Type B pancreatic cell (in vitro differentiated cells): ENCODE results near the gene TRIM24. TPM values are rescaled to one million over a fixed set of nuclear protein-coding genes. Genes with fewer than 3 reads are reported as not detected.

Source experiments
- DNase-seq: peaks from one replicate; pipeline ENCODE4 v3.0.0; 2021; ENCODE audit warnings: mixed read lengths; ENCODE audit not compliant: unreplicated experiment; ENCODE audit errors: extremely low spot score
- H3K27ac Mint-ChIP-seq: 2 replicates; pipeline ENCODE4 v1.8.0; 2021; ENCODE audit warnings: mild to moderate bottlenecking, mixed read lengths
- H3K27me3 Mint-ChIP-seq: 2 replicates; pipeline ENCODE4 v1.8.0; 2021; ENCODE audit warnings: mixed read lengths
- H3K36me3 Mint-ChIP-seq: 2 replicates; pipeline ENCODE4 v1.8.0; 2021; ENCODE audit warnings: mixed read lengths
- H3K4me1 Mint-ChIP-seq: one replicate; pipeline ENCODE4 v1.8.0; 2021; ENCODE audit warnings: mixed read lengths; ENCODE audit not compliant: unreplicated experiment
- H3K4me3 Mint-ChIP-seq: 2 replicates; pipeline ENCODE4 v1.8.0; 2021; ENCODE audit warnings: mild to moderate bottlenecking, mixed read lengths
- H3K9me3 Mint-ChIP-seq: 2 replicates; pipeline ENCODE4 v1.8.0; 2021; ENCODE audit warnings: mixed read lengths
- CTCF ChIP-seq: fragments of 200-600 bp; sonication (generic); conservative IDR thresholded peaks from 2 replicates; pipeline ENCODE4 v1.5.0; 2021; ENCODE audit warnings: antibody characterized with exemption, mild to moderate bottlenecking
- total RNA-seq: library from RNA; stranded (reverse); gene quantifications from 2 replicates; pipeline ENCODE4 v1.2.1, GENCODE V29; 2021; ENCODE audit warnings: low replicate concordance

TRIM24 gene
- total RNA-seq, 1 donor from 2014 or later: 66.8 TPM

- H3K4me1 Mint-ChIP-seq: no peaks in the 10 kb centered on the region
- peaks cover 19% of the 10 kb centered on the region for H3K9me3 Mint-ChIP-seq
- no peak overlapping the region for H3K4me3 Mint-ChIP-seq
- DNase-seq: no peak
- H3K27me3 Mint-ChIP-seq: no peaks in the 10 kb centered on the region
- no peak overlapping the region for H3K27ac Mint-ChIP-seq
- H3K36me3 Mint-ChIP-seq: peaks cover 88% of the 10 kb centered on the region
- TF ChIP-seq CTCF: no peak
Measured at GRCh38 chr7:138553805-138554204, 93.7 kb downstream of the TRIM24 start.

GRCh38 chr7:138554674-138555073, 94.6 kb downstream of the TRIM24 start:
- Mint-ChIP-seq H3K27ac (no peak overlapping the region), H3K9me3 (peaks cover 19% of the 10 kb centered on the region), H3K4me3 (no peak overlapping the region), H3K36me3 (peaks cover 88% of the 10 kb centered on the region), H3K27me3 (no peaks in the 10 kb centered on the region), H3K4me1 (no peaks in the 10 kb centered on the region)
- no peak for DNase-seq
- no peak for TF ChIP-seq CTCF

- Mint-ChIP-seq H3K9me3 (peaks cover 19% of the 10 kb centered on the region), H3K27me3 (no peaks in the 10 kb centered on the region)
- TF ChIP-seq CTCF: no peak
Measured at GRCh38 chr7:138555684-138556083, 95.6 kb downstream of the TRIM24 start.

GRCh38 chr7:138556771-138557484, 96.9 kb downstream of the TRIM24 start:
- Mint-ChIP-seq H3K9me3 (peaks cover 22% of the 10 kb centered on the region), H3K27ac (peak overlapping the region; percentile 11), H3K36me3 (peaks cover 90% of the 10 kb centered on the region), H3K4me3 (no peak overlapping the region), H3K4me1 (no peaks in the 10 kb centered on the region), H3K27me3 (no peaks in the 10 kb centered on the region)
- TF ChIP-seq CTCF: no peak
- no peak for DNase-seq

More at GRCh38 chr7:138555684-138556083, 95.6 kb downstream of the TRIM24 start:
- no peak overlapping the region for H3K4me3 Mint-ChIP-seq
- H3K4me1 Mint-ChIP-seq: no peaks in the 10 kb centered on the region
- no peak overlapping the region for H3K27ac Mint-ChIP-seq
- no peak for DNase-seq
- peaks cover 89% of the 10 kb centered on the region for H3K36me3 Mint-ChIP-seq

- DNase-seq: no peak
- Mint-ChIP-seq H3K27me3 (no peaks in the 10 kb centered on the region), H3K4me1 (peaks cover 3% of the 10 kb centered on the region), H3K36me3 (peaks cover 87% of the 10 kb centered on the region), H3K4me3 (no peak overlapping the region), H3K9me3 (peaks cover 36% of the 10 kb centered on the region), H3K27ac (no peak overlapping the region)
- no peak for TF ChIP-seq CTCF
Measured at GRCh38 chr7:138559448-138559847, 99.4 kb downstream of the TRIM24 start.
